OCI-LY3 (cell line): Measurements from ENCODE around the gene PRDM16.

Experiments used
- H2AFZ ChIP-seq: fragments of 200-600, 300-600 bp; shearing (Covaris generic); 2 replicates; pipeline ENCODE4 v1.6.0; 2014; ENCODE audit warnings: antibody characterized with exemption, low read depth, low read length
- H3K27ac ChIP-seq: fragments of 200-600, 300-600 bp; sonication (generic); 2 replicates; pipeline ENCODE4 v1.5.1; 2014; ENCODE audit warnings: mild to moderate bottlenecking, low read length, moderate library complexity, mixed read lengths
- H3K27me3 ChIP-seq: fragments of 200-600, 300-600 bp; sonication (generic); 2 replicates; pipeline ENCODE4 v1.6.1; 2014; ENCODE audit warnings: low read depth, low read length, mixed read lengths
- H3K36me3 ChIP-seq: fragments of 200-600, 300-600 bp; sonication (generic); replicated peaks from 2 replicates; pipeline ENCODE3; 2014; ENCODE audit warnings: low read depth, low read length, mixed read lengths
- H3K4me1 ChIP-seq: fragments of 300-600, 200-600 bp; sonication (generic); 2 replicates; pipeline ENCODE4 v1.6.1; 2014; ENCODE audit warnings: low read length, mixed read lengths
- H3K4me2 ChIP-seq: fragments of 200-600, 300-600 bp; sonication (generic); 2 replicates; pipeline ENCODE4 v1.6.1; 2014; ENCODE audit warnings: low read length, mixed read lengths
- H3K4me3 ChIP-seq: fragments of 300-600, 200-600 bp; sonication (generic); 2 replicates; pipeline ENCODE4 v1.5.1; 2014; ENCODE audit warnings: antibody characterized with exemption, mild to moderate bottlenecking, low read length, moderate library complexity
- H3K79me2 ChIP-seq: fragments of 300-600, 200-600 bp; shearing (Covaris generic); 2 replicates; pipeline ENCODE4 v1.6.1; 2014; ENCODE audit warnings: mild to moderate bottlenecking, low read length, mixed read lengths
- H3K9ac ChIP-seq: fragments of 300-600, 200-600 bp; shearing (Covaris generic); 2 replicates; pipeline ENCODE4 v1.6.0; 2014; ENCODE audit warnings: mild to moderate bottlenecking, low read length, moderate library complexity
- H3K9me3 ChIP-seq: fragments of 200-600, 300-600 bp; shearing (Covaris generic); 2 replicates; pipeline ENCODE4 v1.6.1; 2014; ENCODE audit warnings: low read length, mixed read lengths; ENCODE audit not compliant: insufficient read depth
- H4K20me1 ChIP-seq: fragments of 200-600, 300-600 bp; sonication (generic); 2 replicates; pipeline ENCODE4 v1.6.1; 2016; ENCODE audit warnings: low read length, mixed read lengths; ENCODE audit not compliant: insufficient read depth
- EZH2phosphoT487 ChIP-seq: fragments of 200-600 bp; shearing (Covaris generic); IDR thresholded peaks from 2 replicates; pipeline ENCODE4 v1.6.1; 2018; ENCODE audit warnings: antibody characterized with exemption, mixed run types, low read depth
- TF ChIP-seq, protein P1 (sequence below): fragments of 200-600, 300-600 bp; sonication (generic); IDR thresholded peaks from 2 replicates; pipeline ENCODE4 v1.5.1; 2014; ENCODE audit warnings: antibody characterized with exemption, low read length, low read depth

The PRDM16 gene

DNA sequence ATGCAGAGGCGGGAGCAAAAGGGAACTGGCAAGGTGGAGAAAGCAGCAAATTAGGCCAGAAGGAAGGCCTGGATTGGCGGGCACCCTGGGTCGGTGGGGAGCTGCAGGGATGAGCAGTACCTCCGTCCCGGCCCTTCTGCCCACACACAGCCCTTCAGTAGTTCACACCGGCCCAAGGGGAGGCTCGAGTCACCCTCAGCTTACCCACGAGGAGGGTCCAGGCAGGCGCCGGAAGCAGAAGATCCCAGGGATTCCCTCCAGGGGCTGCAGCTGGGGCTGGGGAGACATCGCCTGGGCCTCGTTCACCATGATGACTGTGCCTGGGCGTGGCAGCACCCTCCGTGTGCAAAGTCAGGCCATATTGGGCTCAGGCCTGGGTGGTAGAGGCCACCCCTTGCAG, 190.0 kb downstream of the PRDM16 start:
- no peaks in the 10 kb centered on the region for H3K4me1 ChIP-seq
- no peaks in the 10 kb centered on the region for H4K20me1 ChIP-seq
- no peak overlapping the region for H3K4me2 ChIP-seq
- no peak for TF ChIP-seq EZH2phosphoT487
- TF ChIP-seq, protein P1, sequence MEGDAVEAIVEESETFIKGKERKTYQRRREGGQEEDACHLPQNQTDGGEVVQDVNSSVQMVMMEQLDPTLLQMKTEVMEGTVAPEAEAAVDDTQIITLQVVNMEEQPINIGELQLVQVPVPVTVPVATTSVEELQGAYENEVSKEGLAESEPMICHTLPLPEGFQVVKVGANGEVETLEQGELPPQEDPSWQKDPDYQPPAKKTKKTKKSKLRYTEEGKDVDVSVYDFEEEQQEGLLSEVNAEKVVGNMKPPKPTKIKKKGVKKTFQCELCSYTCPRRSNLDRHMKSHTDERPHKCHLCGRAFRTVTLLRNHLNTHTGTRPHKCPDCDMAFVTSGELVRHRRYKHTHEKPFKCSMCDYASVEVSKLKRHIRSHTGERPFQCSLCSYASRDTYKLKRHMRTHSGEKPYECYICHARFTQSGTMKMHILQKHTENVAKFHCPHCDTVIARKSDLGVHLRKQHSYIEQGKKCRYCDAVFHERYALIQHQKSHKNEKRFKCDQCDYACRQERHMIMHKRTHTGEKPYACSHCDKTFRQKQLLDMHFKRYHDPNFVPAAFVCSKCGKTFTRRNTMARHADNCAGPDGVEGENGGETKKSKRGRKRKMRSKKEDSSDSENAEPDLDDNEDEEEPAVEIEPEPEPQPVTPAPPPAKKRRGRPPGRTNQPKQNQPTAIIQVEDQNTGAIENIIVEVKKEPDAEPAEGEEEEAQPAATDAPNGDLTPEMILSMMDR, result no peak
- no peak overlapping the region for H3K4me3 ChIP-seq
- H3K79me2 ChIP-seq, result no peaks in the 10 kb centered on the region
- no peaks in the 10 kb centered on the region for H3K9me3 ChIP-seq
- no peak overlapping the region for H2AFZ ChIP-seq
- no peak overlapping the region for H3K9ac ChIP-seq
- H3K27ac ChIP-seq, result no peak overlapping the region
- no peaks in the 10 kb centered on the region for H3K27me3 ChIP-seq
- H3K36me3 ChIP-seq, result no peaks in the 10 kb centered on the region

DNA sequence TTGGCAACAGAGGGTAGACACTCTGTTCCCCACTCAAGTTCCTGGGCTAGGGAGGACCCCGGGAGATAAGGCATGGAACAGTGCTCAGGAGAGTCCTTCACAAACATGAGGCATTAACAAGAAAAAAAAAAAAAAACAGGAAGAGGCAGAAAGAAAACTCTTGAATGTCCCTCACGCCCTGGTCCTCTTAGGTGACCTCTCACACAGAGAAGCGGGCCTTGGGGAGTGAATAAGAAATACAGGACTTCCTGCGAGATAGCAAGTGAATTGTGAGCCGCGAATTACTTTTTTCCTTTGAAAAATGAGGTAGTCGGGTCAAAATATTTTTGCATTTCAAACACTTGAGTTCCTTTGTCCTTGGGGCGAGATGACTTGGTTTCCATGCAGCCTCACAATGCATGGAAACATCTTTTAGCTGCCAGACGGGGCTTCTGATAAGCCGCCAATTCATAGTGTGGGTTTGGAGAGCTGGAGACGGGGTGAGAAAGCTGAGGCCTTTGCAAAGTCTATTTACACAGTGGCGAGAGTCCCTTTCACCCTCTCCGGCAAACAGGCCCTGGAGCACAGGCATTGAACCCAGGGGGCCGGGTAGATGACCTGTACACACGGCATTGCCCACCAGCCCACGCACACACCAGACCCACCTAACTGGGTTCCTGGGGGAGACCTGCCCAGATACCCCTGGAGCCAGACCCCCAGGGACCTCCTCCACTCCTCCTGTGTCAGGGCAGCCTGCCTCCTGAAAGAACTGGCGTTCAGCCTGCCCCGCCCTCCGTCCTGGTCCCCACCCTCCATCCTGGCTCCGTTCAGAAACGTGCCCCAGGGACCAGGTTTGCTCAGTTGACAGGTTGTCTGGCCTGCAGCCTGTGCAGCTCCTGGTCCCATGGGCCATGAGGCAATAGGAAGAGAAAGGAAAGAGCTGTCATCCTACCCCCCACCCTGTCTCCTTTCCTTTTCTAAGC, 192.3 kb downstream of the PRDM16 start:
- Histone ChIP-seq H3K4me1 (no peaks in the 10 kb centered on the region), H3K27me3 (no peaks in the 10 kb centered on the region), H4K20me1 (no peaks in the 10 kb centered on the region), H3K4me3 (no peak overlapping the region), H3K27ac (no peak overlapping the region), H3K4me2 (no peak overlapping the region), H3K9me3 (no peaks in the 10 kb centered on the region), H3K36me3 (no peaks in the 10 kb centered on the region), H3K9ac (no peak overlapping the region), H3K79me2 (no peaks in the 10 kb centered on the region), H2AFZ (no peak overlapping the region)
- TF ChIP-seq, protein P1, result no peak
- TF ChIP-seq EZH2phosphoT487, result no peak

DNA sequence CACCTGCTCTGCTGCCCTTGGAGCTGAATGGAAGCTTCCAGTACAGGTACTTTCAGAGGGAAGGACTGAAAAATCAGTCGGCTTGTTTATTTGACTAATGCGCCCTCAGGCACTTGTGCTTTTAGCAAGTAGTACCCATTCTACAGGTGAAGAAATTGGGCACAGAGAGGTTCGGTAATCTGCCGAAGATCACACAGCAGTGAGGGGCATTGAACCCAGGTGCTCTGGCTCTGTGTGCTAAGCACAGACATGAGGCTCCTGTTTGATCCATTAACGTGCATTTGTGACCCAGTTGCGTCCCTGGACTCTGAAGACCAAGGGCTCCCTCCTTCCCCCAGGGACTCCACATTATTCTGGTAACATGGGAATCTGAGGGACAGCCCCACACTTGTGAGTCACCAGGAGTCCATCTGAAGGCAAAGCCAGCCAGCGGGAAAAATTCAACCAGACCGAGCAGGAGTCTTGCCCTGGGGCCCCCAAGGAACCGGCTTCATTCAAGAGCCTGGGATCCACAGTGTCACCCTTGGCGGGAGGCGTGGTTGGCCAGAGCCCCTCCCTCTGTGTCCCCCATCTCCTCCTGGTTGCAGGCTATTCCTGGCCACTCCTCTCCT, 193.1 kb downstream of the PRDM16 start:
- Histone ChIP-seq H4K20me1 (no peaks in the 10 kb centered on the region), H3K27ac (no peak overlapping the region), H3K9me3 (no peaks in the 10 kb centered on the region), H3K4me1 (no peaks in the 10 kb centered on the region), H3K36me3 (no peaks in the 10 kb centered on the region), H3K27me3 (no peaks in the 10 kb centered on the region), H3K4me2 (no peak overlapping the region), H3K79me2 (no peaks in the 10 kb centered on the region), H3K9ac (no peak overlapping the region), H2AFZ (no peak overlapping the region), H3K4me3 (no peak overlapping the region)
- no peak for TF ChIP-seq EZH2phosphoT487
- TF ChIP-seq, protein P1, result no peak

DNA sequence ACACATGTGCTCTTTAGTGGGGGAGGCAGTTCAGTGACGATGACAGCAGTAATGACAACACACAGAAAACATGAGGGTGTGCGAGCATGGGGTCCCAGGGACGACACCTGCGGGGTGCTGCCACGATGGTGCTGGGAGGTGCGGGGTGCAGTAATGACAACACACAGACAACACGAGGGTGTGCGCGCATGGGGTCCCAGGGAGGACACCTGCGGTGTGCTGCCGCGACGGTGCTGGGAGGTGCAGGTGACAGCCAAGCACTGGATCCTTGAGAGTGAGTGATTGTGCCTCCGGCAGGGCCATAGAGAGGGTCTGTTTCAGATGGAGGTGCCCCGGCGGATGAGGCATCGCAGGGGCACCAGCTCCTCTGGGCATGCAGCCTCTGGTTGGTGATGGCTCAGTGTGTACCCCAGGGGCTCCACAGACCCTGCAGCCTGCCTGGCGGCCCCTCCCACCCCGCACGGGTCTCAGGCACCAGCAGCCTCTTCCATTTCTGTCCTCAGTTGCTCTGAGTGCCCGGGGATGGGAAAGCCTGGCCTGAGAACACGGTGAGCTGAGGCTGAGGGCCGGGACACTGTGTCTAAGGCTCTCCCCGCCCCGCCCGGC, 193.8 kb downstream of the PRDM16 start:
- no peaks in the 10 kb centered on the region for H3K9me3 ChIP-seq
- no peaks in the 10 kb centered on the region for H4K20me1 ChIP-seq
- no peak overlapping the region for H2AFZ ChIP-seq
- no peak overlapping the region for H3K4me3 ChIP-seq
- no peaks in the 10 kb centered on the region for H3K4me1 ChIP-seq
- TF ChIP-seq EZH2phosphoT487, result no peak
- TF ChIP-seq, protein P1, result no peak
- H3K79me2 ChIP-seq, result no peaks in the 10 kb centered on the region
- H3K9ac ChIP-seq, result no peak overlapping the region
- H3K36me3 ChIP-seq, result no peaks in the 10 kb centered on the region
- no peak overlapping the region for H3K27ac ChIP-seq
- no peaks in the 10 kb centered on the region for H3K27me3 ChIP-seq
- no peak overlapping the region for H3K4me2 ChIP-seq
